ENCODE measurements around the gene RXFP1.

DNA sequence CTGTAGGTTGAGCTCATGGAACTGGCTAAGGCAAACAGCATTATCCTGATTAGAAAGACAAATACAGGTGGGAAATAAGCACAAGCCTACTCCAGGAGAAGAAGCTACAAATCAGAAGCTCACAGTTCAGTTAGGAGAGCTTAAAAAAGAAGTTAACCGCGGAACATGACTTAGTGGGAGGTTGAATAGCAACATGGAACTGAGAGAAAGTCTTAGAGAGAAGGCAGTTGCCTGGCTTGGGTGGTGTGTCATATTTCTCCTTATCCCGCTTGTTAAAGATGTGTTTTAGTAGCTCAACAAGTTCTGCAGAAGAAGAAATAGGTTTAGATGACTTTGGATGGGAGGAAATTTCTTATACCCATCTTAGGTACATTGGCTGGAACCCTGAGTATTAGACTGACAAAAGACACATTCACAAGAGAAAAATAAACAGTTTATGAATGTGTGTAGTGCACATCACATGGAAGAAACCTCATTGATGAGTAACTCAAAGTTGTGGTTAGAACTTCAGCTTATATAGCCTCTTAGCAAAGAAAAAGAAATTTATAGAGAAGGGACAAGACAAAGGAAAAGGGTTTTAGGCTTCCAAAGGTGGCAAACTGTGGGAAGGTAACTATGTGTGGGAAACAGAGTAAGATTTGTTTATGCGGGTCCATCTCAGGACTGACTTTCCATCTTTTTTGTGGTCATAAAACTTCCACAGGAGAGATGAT is 37.4 kb upstream of the RXFP1 start:
- TF ChIP-seq, protein P1, sequence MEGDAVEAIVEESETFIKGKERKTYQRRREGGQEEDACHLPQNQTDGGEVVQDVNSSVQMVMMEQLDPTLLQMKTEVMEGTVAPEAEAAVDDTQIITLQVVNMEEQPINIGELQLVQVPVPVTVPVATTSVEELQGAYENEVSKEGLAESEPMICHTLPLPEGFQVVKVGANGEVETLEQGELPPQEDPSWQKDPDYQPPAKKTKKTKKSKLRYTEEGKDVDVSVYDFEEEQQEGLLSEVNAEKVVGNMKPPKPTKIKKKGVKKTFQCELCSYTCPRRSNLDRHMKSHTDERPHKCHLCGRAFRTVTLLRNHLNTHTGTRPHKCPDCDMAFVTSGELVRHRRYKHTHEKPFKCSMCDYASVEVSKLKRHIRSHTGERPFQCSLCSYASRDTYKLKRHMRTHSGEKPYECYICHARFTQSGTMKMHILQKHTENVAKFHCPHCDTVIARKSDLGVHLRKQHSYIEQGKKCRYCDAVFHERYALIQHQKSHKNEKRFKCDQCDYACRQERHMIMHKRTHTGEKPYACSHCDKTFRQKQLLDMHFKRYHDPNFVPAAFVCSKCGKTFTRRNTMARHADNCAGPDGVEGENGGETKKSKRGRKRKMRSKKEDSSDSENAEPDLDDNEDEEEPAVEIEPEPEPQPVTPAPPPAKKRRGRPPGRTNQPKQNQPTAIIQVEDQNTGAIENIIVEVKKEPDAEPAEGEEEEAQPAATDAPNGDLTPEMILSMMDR (IDR thresholded peaks at IDR 0.05): no peak
- no peak for TF ChIP-seq POLR2A (IDR thresholded peaks at IDR 0.05)
